SKM-1 treated with dmso at 0.1 percent for 144 hours (cell line): Measurements from ENCODE around the gene SLC5A4.

Source experiments
- DNase-seq: peaks from one replicate; lab custom pipeline; 2025; ENCODE audit not compliant: unreplicated experiment; lab: John Stamatoyannopoulos, UW

SLC5A4 gene

GRCh38 chr22:32233091-32233490 is 22.1 kb downstream of the SLC5A4 start:
- no peak for DNase-seq

GRCh38 chr22:32232191-32232830 is 22.8 kb downstream of the SLC5A4 start:
- no peak for DNase-seq

GRCh38 chr22:32226326-32227104 is 28.6 kb downstream of the SLC5A4 start:
- DNase-seq: no peak

- DNase-seq: no peak
Measured at GRCh38 chr22:32222991-32223390, 32.2 kb downstream of the SLC5A4 start.

- DNase-seq: peak; percentile 98
Measured at GRCh38 chr22:32219026-32219425, 36.1 kb downstream of the SLC5A4 start.

- peak; percentile 91 for DNase-seq
Measured at GRCh38 chr22:32218470-32218869, 36.7 kb downstream of the SLC5A4 start.

- DNase-seq: no peak
Measured at GRCh38 chr22:32217465-32217864, 37.7 kb downstream of the SLC5A4 start.

GRCh38 chr22:32216911-32217310 is 38.2 kb downstream of the SLC5A4 start:
- DNase-seq: no peak

GRCh38 chr22:32211011-32211410 is 44.1 kb downstream of the SLC5A4 start:
- no peak for DNase-seq

GRCh38 chr22:32208681-32209080 is 46.5 kb downstream of the SLC5A4 start:
- DNase-seq: no peak

GRCh38 chr22:32207971-32208480 is 47.1 kb downstream of the SLC5A4 start:
- DNase-seq: no peak

GRCh38 chr22:32206774-32207758 is 48.1 kb downstream of the SLC5A4 start:
- peak; percentile 43 for DNase-seq

- no peak for DNase-seq
Measured at GRCh38 chr22:32205974-32206773, 49.0 kb downstream of the SLC5A4 start.

GRCh38 chr22:32204856-32205722 is 50.1 kb downstream of the SLC5A4 start, which contains the start of gene RFPL2:
RFPL2 (minus strand) TSS chr22:32205073; CDS start chr22:32202451, 2,622 bp downstream.
- no peak for DNase-seq

GRCh38 chr22:32204040-32204855 is 50.9 kb downstream of the SLC5A4 start:
- no peak for DNase-seq

GRCh38 chr22:32203181-32204039 is 51.7 kb downstream of the SLC5A4 start:
- no peak for DNase-seq

- peak; percentile 45 for DNase-seq
Measured at GRCh38 chr22:32202539-32203180, 52.5 kb downstream of the SLC5A4 start.
